Thyroid gland (tissue), 4 donors: ENCODE results near the gene ZNF26. TPM values are rescaled to one million over a fixed set of nuclear protein-coding genes. Genes with fewer than 3 reads are reported as not detected.

Source experiments
- DNase-seq, 2 donors: peaks; one replicate each; pipeline ENCODE4 v3.0.0-alpha.2; 2019
- H3K27ac ChIP-seq, 3 donors: fragments of 200-600 bp; sonication (generic); 1 replicate in 2 of 3; 2 replicates in 1 of 3; pipeline ENCODE4 v1.5.1; 2016 to 2019; ENCODE audit warnings: mild to moderate bottlenecking in 1 of 3, moderate library complexity in 1 of 3
- H3K27me3 ChIP-seq: fragments of 200-600 bp; sonication (generic); one replicate; pipeline ENCODE4 v1.5.1; 2019
- H3K36me3 ChIP-seq, 2 donors: fragments of 200-600 bp; sonication (generic); one replicate each; pipeline ENCODE4 v1.5.1; 2016 to 2019
- H3K4me1 ChIP-seq, 2 donors: fragments of 200-600 bp; sonication (generic); one replicate each; pipeline ENCODE4 v1.5.1; 2017 to 2019
- H3K4me3 ChIP-seq, 3 donors: fragments of 200-600 bp; sonication (generic); replicated peaks in 1 of 3; 1 replicate in 2 of 3; 2 replicates in 1 of 3; pipeline ENCODE4 v1.5.1; 2016; ENCODE audit warnings: mild to moderate bottlenecking in 1 of 3
- H3K9me3 ChIP-seq: fragments of 200-600 bp; sonication (generic); one replicate; pipeline ENCODE4 v1.5.1; 2017
- CTCF ChIP-seq, 6 experiments: fragments of 200-600 bp in 3 of 6; fragments of 450-650 bp in 3 of 6; sonication (generic) in 3 of 6; IDR thresholded peaks; one replicate each; pipeline ENCODE4 v1.5.1; 2016 to 2019; ENCODE audit warnings: antibody characterized with exemption in 6 of 6, mild to moderate bottlenecking in 2 of 6, inconsistent platforms in 1 of 6, moderate library complexity in 1 of 6
- POLR2A ChIP-seq, 2 donors: fragments of 450-650 bp; IDR thresholded peaks; one replicate each; pipeline ENCODE4 v1.6.1; 2017; ENCODE audit warnings: antibody characterized with exemption in 2 of 2, mild to moderate bottlenecking in 2 of 2, moderate library complexity in 1 of 2
- WGBS, 2 donors: methylation state at CpG; one replicate each; pipeline ENCODE4 v1.1.5; 2017; 5-methylcytosine and 5-hydroxymethylcytosine counted together
- intact Hi-C: fragments of 100-400 bp; cut with DNase I; formaldehyde crosslinking; loops from one replicate; pipeline ENCODE4 v1.15.1; 2023
- total RNA-seq, 4 donors: library from RNA; depleted of rRNA; stranded (reverse); fragments of >200 nt; gene quantifications; one replicate each; pipeline ENCODE4 v1.2.3, GENCODE V29; 2016

Gene ZNF26
- total RNA-seq, 4 donors from 2014 or later: 10.3 to 25.4 (median 16.4) TPM

- Histone ChIP-seq H3K27me3 (no peaks in the 10 kb centered on the region), H3K4me1 (no peaks in the 10 kb centered on the region), H3K27ac (no peak overlapping the region), H3K36me3 (peaks cover 43 to 44% of the 10 kb centered on the region in 2 donors), H3K4me3 (no peak overlapping the region), H3K9me3 (no peaks in the 10 kb centered on the region)
- WGBS, 2 donors: 96 to 98% methylated on average over 13 of the region's 13 CpGs
- TF ChIP-seq CTCF (IDR thresholded peaks at IDR 0.05) (no peak), POLR2A (IDR thresholded peaks at IDR 0.05) (no peak)
- no peak for DNase-seq
- intact Hi-C loops: no loop called here
These were observed 43.6 kb upstream of the ZNF26 start for GRCh38 chr12:132942611-132943010.

GRCh38 chr12:132945806-132946205 lies 40.4 kb upstream of the ZNF26 start:
- H3K36me3 ChIP-seq: peaks cover 43 to 44% of the 10 kb centered on the region in 2 donors
- intact Hi-C loops: no loop called here

GRCh38 chr12:132946246-132946820 lies 39.8 kb upstream of the ZNF26 start:
- H3K36me3 ChIP-seq: peaks cover 42 to 43% of the 10 kb centered on the region in 2 donors

More at GRCh38 chr12:132945806-132946205, 40.4 kb upstream of the ZNF26 start:
- H3K4me3 ChIP-seq: no peak overlapping the region
- 94 to 100% methylated on average over 9 of the region's 9 CpGs for WGBS, 2 donors
- no peaks in the 10 kb centered on the region for H3K27me3 ChIP-seq
- H3K9me3 ChIP-seq: no peaks in the 10 kb centered on the region
- no peak for TF ChIP-seq CTCF (IDR thresholded peaks at IDR 0.05)
- no peak for TF ChIP-seq POLR2A (IDR thresholded peaks at IDR 0.05)
- no peak overlapping the region for H3K27ac ChIP-seq
- no peak for DNase-seq
- no peaks in the 10 kb centered on the region for H3K4me1 ChIP-seq

GRCh38 chr12:132948146-132949066 lies 37.8 kb upstream of the ZNF26 start:
- peaks cover 23 to 26% of the 10 kb centered on the region in 2 donors for H3K36me3 ChIP-seq
- WGBS, 2 donors: 93 to 94% methylated on average over 29 of the region's 29 CpGs

More at GRCh38 chr12:132946246-132946820, 39.8 kb upstream of the ZNF26 start:
- DNase-seq: no peak
- H3K27me3 ChIP-seq: no peaks in the 10 kb centered on the region
- TF ChIP-seq CTCF (IDR thresholded peaks at IDR 0.05): no peak
- TF ChIP-seq POLR2A (IDR thresholded peaks at IDR 0.05): no peak
- 89 to 99% methylated on average over 8 of the region's 8 CpGs for WGBS, 2 donors
- H3K9me3 ChIP-seq: no peaks in the 10 kb centered on the region
- intact Hi-C loops: no loop called here
- H3K4me1 ChIP-seq: no peaks in the 10 kb centered on the region
- no peak overlapping the region for H3K27ac ChIP-seq
- H3K4me3 ChIP-seq: no peak overlapping the region

More at GRCh38 chr12:132948146-132949066, 37.8 kb upstream of the ZNF26 start:
- intact Hi-C loops: no loop called here
- Histone ChIP-seq H3K27ac (no peak overlapping the region), H3K4me1 (no peaks in the 10 kb centered on the region), H3K9me3 (no peaks in the 10 kb centered on the region), H3K27me3 (no peaks in the 10 kb centered on the region), H3K4me3 (no peak overlapping the region)
- TF ChIP-seq POLR2A (IDR thresholded peaks at IDR 0.05) (no peak), CTCF (IDR thresholded peaks at IDR 0.05) (no peak)
- DNase-seq: no peak
